ENCODE results near the gene TSHZ3. TPM values are rescaled to one million over a fixed set of nuclear protein-coding genes. Genes with fewer than 3 reads are reported as not detected.

TSHZ3 gene
- total RNA-seq, 1 experiment from 2014 or later = 3.2 TPM

DNA sequence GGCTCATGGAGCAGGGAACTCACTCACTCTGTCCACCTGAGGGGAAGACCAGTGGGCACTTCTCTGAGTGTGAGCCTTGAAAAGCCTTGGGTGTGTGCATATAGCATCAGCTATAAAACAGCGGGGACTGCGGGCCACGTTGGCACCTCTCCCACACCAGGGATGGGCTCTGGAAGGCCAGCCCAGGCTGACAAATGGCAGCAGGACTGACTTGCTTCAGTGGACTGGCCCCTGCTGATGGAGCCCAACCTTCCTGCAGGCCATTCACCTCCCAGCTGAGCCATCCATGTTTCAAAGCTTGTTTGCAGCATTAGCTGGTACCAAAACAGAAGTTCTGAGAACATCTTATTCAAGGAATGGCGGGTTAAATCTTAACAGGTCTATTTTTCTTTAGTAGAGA lies 21.0 kb downstream of the TSHZ3 start:
- no peaks in the 10 kb centered on the region for H3K4me1 ChIP-seq (ENCODE audit: insufficient read depth, low read length)
- no peak overlapping the region for H3K9ac ChIP-seq (ENCODE audit: extremely low read depth, insufficient read length, low read length)
- no peak overlapping the region for H3K23ac ChIP-seq (ENCODE audit: insufficient read length, low read depth, low read length)
- H2BK15ac ChIP-seq (ENCODE audit: low read depth, low read length) = no peak overlapping the region
- no peak overlapping the region for H3K4ac ChIP-seq (ENCODE audit: low read depth, low read length)
- no peaks in the 10 kb centered on the region for H3K9me3 ChIP-seq (ENCODE audit: control insufficient read depth, low read depth, low read length)
- H2AFZ ChIP-seq (ENCODE audit: low read length) = no peak overlapping the region
- H3K27me3 ChIP-seq (ENCODE audit: insufficient read depth, low read length) = no peaks in the 10 kb centered on the region
- no peak overlapping the region for H3T11ph ChIP-seq (ENCODE audit: low read length)
- no peaks in the 10 kb centered on the region for H4K20me1 ChIP-seq (ENCODE audit: control insufficient read depth, insufficient read depth, insufficient read length)
- no peak overlapping the region for H3K14ac ChIP-seq (ENCODE audit: insufficient read depth, low read length)
- WGBS (ENCODE audit: extremely low coverage, insufficient read length, low lambda C conversion rate) = no CpG with 5 or more reads among the region's 4 CpGs
- H3K4me2 ChIP-seq (ENCODE audit: insufficient read depth, insufficient read length, low read length) = no peak overlapping the region
- H3K27ac ChIP-seq (ENCODE audit: insufficient read length, low read depth, low read length) = no peak overlapping the region
- H2BK5ac ChIP-seq (ENCODE audit: insufficient read length, low read length) = no peak overlapping the region
- TF ChIP-seq, protein P1, sequence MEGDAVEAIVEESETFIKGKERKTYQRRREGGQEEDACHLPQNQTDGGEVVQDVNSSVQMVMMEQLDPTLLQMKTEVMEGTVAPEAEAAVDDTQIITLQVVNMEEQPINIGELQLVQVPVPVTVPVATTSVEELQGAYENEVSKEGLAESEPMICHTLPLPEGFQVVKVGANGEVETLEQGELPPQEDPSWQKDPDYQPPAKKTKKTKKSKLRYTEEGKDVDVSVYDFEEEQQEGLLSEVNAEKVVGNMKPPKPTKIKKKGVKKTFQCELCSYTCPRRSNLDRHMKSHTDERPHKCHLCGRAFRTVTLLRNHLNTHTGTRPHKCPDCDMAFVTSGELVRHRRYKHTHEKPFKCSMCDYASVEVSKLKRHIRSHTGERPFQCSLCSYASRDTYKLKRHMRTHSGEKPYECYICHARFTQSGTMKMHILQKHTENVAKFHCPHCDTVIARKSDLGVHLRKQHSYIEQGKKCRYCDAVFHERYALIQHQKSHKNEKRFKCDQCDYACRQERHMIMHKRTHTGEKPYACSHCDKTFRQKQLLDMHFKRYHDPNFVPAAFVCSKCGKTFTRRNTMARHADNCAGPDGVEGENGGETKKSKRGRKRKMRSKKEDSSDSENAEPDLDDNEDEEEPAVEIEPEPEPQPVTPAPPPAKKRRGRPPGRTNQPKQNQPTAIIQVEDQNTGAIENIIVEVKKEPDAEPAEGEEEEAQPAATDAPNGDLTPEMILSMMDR (conservative IDR thresholded peaks at IDR 0.05) = no peak
- H2AK5ac ChIP-seq (ENCODE audit: insufficient read length, low read length) = no peak overlapping the region
- H3K9me3 Mint-ChIP-seq = no peaks in the 10 kb centered on the region; a peak in 1 of 5 replicates
- H3K36me3 Mint-ChIP-seq (ENCODE audit: insufficient read depth in 1 of 3, low read depth in 3 of 3) = no peaks in the 10 kb centered on the region
- peaks cover 9% of the 10 kb centered on the region; the same call in 1 of the 2 replicates for H3K79me2 ChIP-seq (ENCODE audit: insufficient read depth, low read length)
- no peak overlapping the region for H3K18ac ChIP-seq (ENCODE audit: insufficient read length, low read depth, low read length)
- H3K23me2 ChIP-seq (ENCODE audit: insufficient read length, low read depth, low read length, poor library complexity, severe bottlenecking) = no peaks in the 10 kb centered on the region
- H3K27me3 Mint-ChIP-seq (ENCODE audit: low read depth) = no peaks in the 10 kb centered on the region
- H3K4me1 Mint-ChIP-seq = peaks cover 4 to 5% of the 10 kb centered on the region in 2 experiments
- H4K91ac ChIP-seq (ENCODE audit: insufficient read length, low read depth, low read length) = no peak overlapping the region
- H4K5ac ChIP-seq (ENCODE audit: insufficient read length, low read depth, low read length) = no peak overlapping the region
- H3K27ac Mint-ChIP-seq = no peak overlapping the region
- no peak overlapping the region for H4K8ac ChIP-seq (replicated peaks; ENCODE audit: insufficient read length, low read depth, low read length)
- DNase-seq = no peak
- no peak overlapping the region for H3K4me3 Mint-ChIP-seq
- H2BK12ac ChIP-seq (ENCODE audit: insufficient read length, low read depth, low read length) = no peak overlapping the region
- no peak overlapping the region for H2BK120ac ChIP-seq (ENCODE audit: low read depth, low read length, poor library complexity, severe bottlenecking)
- H3K56ac ChIP-seq (ENCODE audit: insufficient read length, low read depth, low read length) = no peak overlapping the region
- H3K79me1 ChIP-seq (ENCODE audit: insufficient read depth, low read depth, low read length, poor library complexity, severe bottlenecking) = no peaks in the 10 kb centered on the region
- H2BK20ac ChIP-seq (ENCODE audit: low read depth, low read length, poor library complexity, severe bottlenecking) = no peak overlapping the region
